A673 (cell line): ENCODE data around the gene SMARCAD1. TPM values are rescaled to one million over a fixed set of nuclear protein-coding genes. Genes with fewer than 3 reads are reported as not detected.

Experiments used
- Bru-seq: library from RNA; stranded (reverse); fragments of 400-500 nt; gene quantifications from one replicate; lab custom pipeline; 2021; lab: Mats Ljungman, UMichigan
- BruChase-seq, 2 experiments: library from RNA; stranded (reverse); fragments of 400-500 nt; gene quantifications; one replicate each; lab custom pipeline; 2021; lab: Mats Ljungman, UMichigan
- BruUV-seq: library from RNA; stranded (reverse); fragments of 400-500 nt; replicated peaks from 2 replicates; lab custom pipeline; 2021; lab: Mats Ljungman, UMichigan
- CTCF ChIA-PET: fragments of 300-600 bp; sonication (Branson Sonifier 250); formaldehyde crosslinking; loops from one replicate; lab custom pipeline; 2022; ENCODE audit warnings: antibody characterized with exemption; lab: Charles Lee
- POLR2A ChIA-PET: fragments of 300-600 bp; sonication (Branson Sonifier 250); formaldehyde crosslinking; loops from one replicate; lab custom pipeline; 2022; ENCODE audit warnings: antibody characterized with exemption; ENCODE audit not compliant: low non-redundant PET; lab: Charles Lee
- DNase-seq: peaks from one replicate; pipeline ENCODE4 v3.0.0-alpha.2; 2015; ENCODE audit warnings: low spot score
- H3K27ac ChIP-seq: fragments of 200-600 bp; sonication (generic); 2 replicates; pipeline ENCODE4 v1.5.1; 2016; ENCODE audit warnings: mixed run types, low read depth, mild to moderate bottlenecking, mixed read lengths, antibody characterized with exemption, low read length; ENCODE audit not compliant: poor library complexity, severe bottlenecking
- H3K27me3 ChIP-seq: fragments of 200-600 bp; sonication (generic); replicated peaks from 2 replicates; pipeline ENCODE4 v1.6.1; 2017; ENCODE audit warnings: mixed run types, low read depth, mild to moderate bottlenecking, mixed read lengths, antibody characterized with exemption, low read length; ENCODE audit not compliant: insufficient read depth, poor library complexity
- H3K36me3 ChIP-seq: fragments of 200-600 bp; sonication (generic); 2 replicates; pipeline ENCODE4 v1.6.1; 2016; ENCODE audit warnings: mixed run types, mild to moderate bottlenecking, mixed read lengths, antibody characterized with exemption, low read length; ENCODE audit not compliant: insufficient read depth, poor library complexity, severe bottlenecking
- H3K4me1 ChIP-seq: fragments of 200-600 bp; sonication (generic); 2 replicates; pipeline ENCODE4 v1.6.1; 2017; ENCODE audit warnings: mixed run types, mild to moderate bottlenecking, mixed read lengths, antibody characterized with exemption, low read length; ENCODE audit not compliant: insufficient read depth, poor library complexity, severe bottlenecking
- H3K4me3 ChIP-seq: fragments of 200-600 bp; sonication (generic); 2 replicates; pipeline ENCODE4 v1.5.1; 2016; ENCODE audit warnings: low read depth, mixed run types, mild to moderate bottlenecking, mixed read lengths, low read length; ENCODE audit not compliant: poor library complexity, severe bottlenecking
- H3K9me3 ChIP-seq: fragments of 200-600 bp; sonication (generic); 2 replicates; pipeline ENCODE4 v1.6.1; 2016; ENCODE audit warnings: mixed run types, low read depth, mild to moderate bottlenecking, mixed read lengths, antibody characterized with exemption, low read length; ENCODE audit not compliant: poor library complexity, severe bottlenecking
- CTCF ChIP-seq: fragments of 300-800, 200-600 bp; sonication (generic); conservative IDR thresholded peaks from 2 replicates; pipeline ENCODE4 v1.5.1; 2017; ENCODE audit warnings: low read depth, mild to moderate bottlenecking, antibody characterized with exemption, low read length, moderate library complexity, mixed read lengths
- EZH2 ChIP-seq: fragments of 200-600 bp; sonication (generic); IDR thresholded peaks from 2 replicates; pipeline ENCODE4 v1.6.1; 2017; ENCODE audit warnings: borderline replicate concordance, low read depth, mild to moderate bottlenecking, mixed read lengths, antibody characterized with exemption, low read length; ENCODE audit not compliant: poor library complexity, severe bottlenecking
- intact Hi-C: fragments of 100-400 bp; cut with micrococcal nuclease; formaldehyde crosslinking; loops from one replicate; pipeline ENCODE4 v1.10.0; 2022; ENCODE audit not compliant: unreplicated experiment
- long read RNA-seq: library from polyadenylated mRNA; stranded (forward); transcript quantifications from one replicate; pipeline ENCODE4 v2.0.0, GENCODE V29; 2022
- total RNA-seq: library from RNA; stranded (reverse); gene quantifications from 2 replicates; pipeline ENCODE4 v1.2.3, GENCODE V29; 2021

SMARCAD1 gene
- total RNA-seq, result 25.3 and 27.1 TPM in 2 replicates
- Bru-seq, nascent RNA, result percentile 87 among the genes with signal in this experiment
- BruChase-seq, experiment 1, labeled RNA remaining after a 2-hour chase, result percentile 83 among the genes with signal in this experiment
- BruChase-seq, experiment 2, labeled RNA remaining after a 6-hour chase, result percentile 73 among the genes with signal in this experiment
- long read RNA-seq, full-length matches to known transcripts, result 11 of 27 reads
- long read RNA-seq, partial matches to known transcripts, result 6 of 27 reads
- long read RNA-seq, other reads (novel, unspliced or antisense), result 10 of 27 reads

- H3K36me3 ChIP-seq, result peaks cover 8% of the 10 kb centered on the region
- POLR2A ChIA-PET, result no interaction called here
- peak within 1 kb of the TSS; percentile 72 for H3K4me3 ChIP-seq
- peak; percentile 92 for DNase-seq
- TF ChIP-seq EZH2 (no peak), CTCF (no peak)
- CTCF ChIA-PET, result no interaction called here
- H3K4me1 ChIP-seq, result no peaks in the 10 kb centered on the region
- H3K27ac ChIP-seq, result peak within 1 kb of the TSS; percentile 88
- intact Hi-C loops, result no loop called here
- H3K27me3 ChIP-seq, result no peaks in the 10 kb centered on the region
- no peaks in the 10 kb centered on the region for H3K9me3 ChIP-seq
- BruUV-seq, result no TSS peak
Measured at GRCh38 chr4:94207469-94208224, at the start of gene SMARCAD1. Gene SMARCAD1, plus strand, starts transcription at chr4:94207865. Its CDS starts 530 bp downstream, at chr4:94208395.

GRCh38 chr4:94158883-94159282 lies 48.8 kb upstream of the SMARCAD1 start:
- CTCF ChIA-PET, result no interaction called here
- no peaks in the 10 kb centered on the region for H3K4me1 ChIP-seq
- no peak overlapping the region for H3K4me3 ChIP-seq
- BruUV-seq, result no TSS peak
- DNase-seq, result no peak
- no peak overlapping the region for H3K27ac ChIP-seq
- H3K27me3 ChIP-seq, result no peaks in the 10 kb centered on the region
- no peaks in the 10 kb centered on the region for H3K9me3 ChIP-seq
- TF ChIP-seq CTCF (no peak), EZH2 (no peak)
- POLR2A ChIA-PET, result no interaction called here
- H3K36me3 ChIP-seq, result no peaks in the 10 kb centered on the region
- intact Hi-C loops, result no loop called here

- no peaks in the 10 kb centered on the region for H3K4me1 ChIP-seq
- no peak overlapping the region for H3K27ac ChIP-seq
- H3K27me3 ChIP-seq, result no peaks in the 10 kb centered on the region
- ChIA-PET CTCF (no interaction called here), POLR2A (no interaction called here)
- TF ChIP-seq CTCF (no peak), EZH2 (no peak)
- H3K4me3 ChIP-seq, result no peak overlapping the region
- no TSS peak for BruUV-seq
- intact Hi-C loops, result no loop called here
- DNase-seq, result no peak
- H3K36me3 ChIP-seq, result no peaks in the 10 kb centered on the region
- no peaks in the 10 kb centered on the region for H3K9me3 ChIP-seq
Measured at GRCh38 chr4:94159790-94160189, 47.9 kb upstream of the SMARCAD1 start.
